Stimulated activated CD4-positive, alpha-beta T cell treated with anti-CD3 and anti-CD28 coated beads, Interleukin-2, amount 100 ng/mL, for 4 hours (primary cell): ENCODE measurements around the gene KLHL8.

ENCODE experiments used
- DNase-seq: peaks from one replicate; pipeline ENCODE4 v3.0.0-alpha.2; 2020; ENCODE audit warnings: low read depth

KLHL8 gene

GRCh38 chr4:87220094-87220822 lies at the start of gene KLHL8:
TSS of gene KLHL8 (minus strand) at chr4:87220618. CDS start at chr4:87195539, 25,079 bp downstream.
- peak; percentile 82 for DNase-seq

DNA sequence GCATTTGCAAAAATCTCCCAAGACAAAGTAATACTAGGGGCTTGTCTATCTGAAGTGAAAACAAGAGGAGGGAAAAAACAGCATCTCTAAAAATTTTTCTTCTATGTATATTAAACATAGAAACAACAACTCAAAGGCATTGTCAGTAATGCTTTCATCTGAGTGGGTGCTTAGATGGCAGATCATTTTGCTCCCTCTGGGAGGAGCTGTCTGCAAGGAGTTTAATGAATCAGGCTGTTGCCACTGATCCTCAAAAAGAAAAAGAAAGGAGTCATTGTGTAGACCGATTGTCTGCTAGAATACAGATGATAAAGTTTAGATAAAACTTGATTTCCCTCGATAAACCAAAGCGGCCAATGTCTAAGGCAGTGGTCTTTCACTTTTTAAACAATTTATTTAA lies 49.7 kb upstream of the KLHL8 start:
- DNase-seq: no peak

GRCh38 chr4:87268411-87268810 lies 48.0 kb upstream of the KLHL8 start:
- DNase-seq: no peak

DNA sequence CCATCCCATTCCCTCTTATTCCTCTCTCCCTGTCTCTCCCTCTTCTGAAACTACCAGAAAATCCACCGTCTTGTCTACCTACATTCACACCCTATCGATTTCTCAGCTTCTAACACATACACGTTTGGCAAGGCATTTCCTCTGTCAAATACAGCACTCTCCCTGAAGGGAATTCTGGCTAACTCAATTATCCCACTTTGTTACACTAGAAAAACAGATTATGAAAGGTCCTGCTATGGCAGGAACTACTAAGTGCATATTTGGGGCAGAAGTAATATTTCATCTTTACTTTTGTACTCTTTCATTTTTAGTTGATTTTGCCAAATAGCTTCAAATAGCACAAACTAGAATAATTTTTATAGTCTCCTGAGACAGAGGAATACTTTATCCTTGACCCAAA lies 46.6 kb upstream of the KLHL8 start:
- no peak for DNase-seq

GRCh38 chr4:87262886-87263285 lies 42.5 kb upstream of the KLHL8 start:
- DNase-seq: no peak

GRCh38 chr4:87260477-87260876 lies 40.1 kb upstream of the KLHL8 start:
- no peak for DNase-seq

GRCh38 chr4:87258677-87259076 lies 38.3 kb upstream of the KLHL8 start:
- DNase-seq: no peak

DNA sequence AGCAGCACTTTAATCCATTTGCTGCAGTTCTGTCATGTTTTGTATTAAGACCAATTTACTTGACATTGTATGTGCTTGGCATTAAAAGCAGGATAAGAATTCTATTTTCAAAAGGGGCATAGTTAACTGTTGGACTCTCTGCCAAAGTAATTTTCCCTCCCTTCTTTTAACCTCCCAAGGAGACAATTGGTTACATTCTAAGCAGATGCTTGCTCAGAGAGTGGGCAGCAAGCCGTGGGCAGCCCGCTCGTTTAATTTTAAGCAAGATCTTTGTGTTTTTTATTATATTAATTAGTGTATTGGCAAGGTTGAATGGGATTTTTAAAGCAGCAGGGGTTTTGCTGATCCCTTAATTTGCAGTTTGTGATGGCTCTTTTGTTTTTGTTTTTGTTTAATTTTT lies 37.1 kb upstream of the KLHL8 start:
- DNase-seq: no peak

- no peak for DNase-seq
Measured at GRCh38 chr4:87255755-87256154, 35.3 kb upstream of the KLHL8 start.

DNA sequence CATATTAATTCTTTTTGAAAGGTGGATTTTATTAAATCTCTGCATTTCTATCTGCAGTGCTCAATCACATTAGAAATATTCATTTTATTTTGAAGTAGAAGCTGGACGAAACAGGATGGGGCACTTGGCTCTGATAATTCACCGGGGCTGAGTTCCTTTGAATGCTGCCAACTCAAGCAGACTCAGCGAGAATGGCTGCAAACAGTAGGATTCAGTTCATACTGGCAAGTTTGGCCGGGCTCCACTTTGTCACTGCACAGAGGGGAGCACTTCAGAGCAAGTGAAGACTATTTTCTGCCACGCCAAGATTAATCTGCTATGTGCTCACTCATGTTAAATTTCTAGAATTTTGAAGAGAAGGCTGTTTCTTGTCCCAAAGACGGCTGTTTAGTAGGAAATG lies 30.7 kb upstream of the KLHL8 start:
- DNase-seq: no peak

GRCh38 chr4:87250294-87250693 lies 29.9 kb upstream of the KLHL8 start:
- no peak for DNase-seq

DNA sequence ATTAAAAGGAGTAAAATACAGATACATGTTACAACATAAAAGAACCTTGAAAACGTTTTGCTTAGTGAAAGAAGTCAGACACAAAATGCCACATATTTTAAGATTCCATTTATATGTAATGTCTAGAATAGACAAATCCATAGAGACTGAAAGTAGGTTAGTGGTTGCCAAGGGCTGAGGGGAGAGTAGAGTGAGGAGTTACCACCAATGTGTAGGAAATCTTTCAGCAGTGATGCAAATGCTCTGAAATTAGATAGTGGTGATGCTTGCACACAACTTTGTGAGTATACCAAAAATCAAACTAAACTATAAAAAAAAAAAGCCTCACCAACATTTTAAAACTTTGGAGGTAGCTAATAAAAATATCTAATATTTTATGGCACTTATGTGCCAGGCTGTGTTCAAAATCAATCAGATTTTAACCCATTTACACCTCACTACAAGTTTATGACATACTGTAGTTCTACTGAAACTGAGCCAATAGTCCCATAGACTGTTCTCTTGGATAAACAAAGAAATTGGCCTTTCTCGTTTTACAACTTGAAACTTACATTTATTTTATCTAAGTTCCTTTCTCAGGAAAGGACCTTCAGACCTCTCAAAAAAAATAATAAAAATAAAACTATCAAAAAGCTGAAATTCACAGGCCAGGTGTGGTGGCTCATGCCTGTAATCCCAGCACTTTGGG lies 29.1 kb upstream of the KLHL8 start:
- no peak for DNase-seq

DNA sequence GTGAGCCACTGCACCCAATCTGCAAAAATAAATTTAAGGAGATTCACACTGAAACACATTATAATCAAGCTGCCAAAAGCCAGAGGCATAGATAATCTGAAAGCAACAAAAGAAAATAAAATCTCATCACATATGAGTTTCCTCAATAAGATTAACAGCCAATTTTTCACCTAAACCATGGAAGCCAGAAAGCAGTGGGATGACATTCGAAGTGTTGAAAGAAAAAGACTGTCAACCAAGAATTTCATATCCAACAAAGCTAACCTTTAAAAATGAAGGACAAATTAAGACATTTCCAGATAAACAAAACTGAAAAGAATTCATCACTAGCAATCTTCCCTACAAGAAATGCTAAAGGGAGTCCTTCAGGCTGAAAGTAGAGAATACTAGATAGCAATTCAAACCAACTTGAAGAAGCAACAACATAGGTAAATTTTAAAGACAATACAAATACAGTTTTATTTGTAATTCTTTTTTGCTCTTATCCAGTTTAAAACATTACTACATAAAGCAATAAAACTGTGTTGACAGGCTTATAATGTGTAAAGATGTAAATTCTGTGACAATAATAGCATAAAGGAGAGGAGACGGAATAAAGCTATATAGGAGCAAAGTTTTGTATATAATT lies 23.1 kb upstream of the KLHL8 start:
- no peak for DNase-seq

DNA sequence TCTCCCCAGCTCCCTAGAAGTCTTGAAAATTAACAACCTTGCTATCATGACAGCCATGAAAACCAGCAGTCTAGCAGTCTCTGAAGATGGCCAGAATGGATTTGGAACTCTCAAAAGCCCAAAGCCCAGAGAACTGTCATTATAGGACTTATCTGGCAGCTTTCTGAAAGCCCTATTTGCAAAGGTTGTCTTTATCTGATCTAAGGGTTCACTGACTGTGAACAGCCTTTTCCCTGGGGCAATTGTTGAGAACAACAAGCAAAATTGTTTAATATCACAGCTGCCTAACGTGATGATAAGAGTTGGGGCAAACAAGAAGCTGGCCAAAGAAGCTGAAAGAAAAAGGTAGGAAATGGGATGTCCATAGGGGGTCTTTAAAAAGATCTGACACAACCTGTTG lies 20.9 kb upstream of the KLHL8 start:
- no peak for DNase-seq

GRCh38 chr4:87240341-87240740 lies 19.9 kb upstream of the KLHL8 start:
- no peak for DNase-seq

DNA sequence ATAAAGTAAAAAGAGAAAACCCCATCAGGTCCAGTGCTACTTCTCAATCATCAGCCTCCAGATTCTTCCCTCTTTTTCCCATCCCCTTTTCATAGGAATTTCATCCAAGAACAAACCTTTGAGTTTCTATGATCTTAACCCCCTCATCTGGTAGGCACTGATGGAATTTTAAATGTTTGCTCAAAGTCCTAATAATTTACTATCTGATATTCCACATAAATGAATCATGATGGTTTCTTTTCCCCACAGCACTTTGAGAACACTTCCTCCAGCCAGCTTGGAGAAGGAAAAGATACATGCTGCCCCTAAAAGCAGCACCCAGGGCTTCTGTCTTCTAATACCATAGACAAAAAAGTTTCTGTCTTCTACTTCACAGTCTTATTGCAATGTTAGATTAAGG lies 19.4 kb upstream of the KLHL8 start:
- no peak for DNase-seq

GRCh38 chr4:87239194-87239593 lies 18.8 kb upstream of the KLHL8 start:
- no peak for DNase-seq

DNA sequence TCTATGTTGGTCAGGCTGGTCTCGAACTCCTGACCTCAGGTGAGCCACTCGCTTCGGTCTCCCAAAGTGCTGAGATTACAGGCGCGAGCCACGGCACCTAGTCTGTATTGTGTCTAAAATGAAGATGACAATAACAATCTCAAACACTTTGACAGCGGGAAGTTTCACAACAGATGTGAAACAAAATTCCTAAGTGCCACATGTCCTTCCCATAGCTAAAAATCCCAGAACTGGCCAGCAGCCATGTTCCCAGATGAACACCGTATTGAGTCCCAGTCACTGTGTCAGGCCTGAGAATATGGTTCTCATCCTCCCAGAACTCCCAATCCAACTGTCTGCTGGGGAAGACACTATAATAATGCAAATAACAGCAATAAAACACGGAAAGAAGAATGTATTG lies 16.4 kb upstream of the KLHL8 start:
- no peak for DNase-seq

- DNase-seq: no peak
Measured at GRCh38 chr4:87235020-87235671, 14.7 kb upstream of the KLHL8 start.

DNA sequence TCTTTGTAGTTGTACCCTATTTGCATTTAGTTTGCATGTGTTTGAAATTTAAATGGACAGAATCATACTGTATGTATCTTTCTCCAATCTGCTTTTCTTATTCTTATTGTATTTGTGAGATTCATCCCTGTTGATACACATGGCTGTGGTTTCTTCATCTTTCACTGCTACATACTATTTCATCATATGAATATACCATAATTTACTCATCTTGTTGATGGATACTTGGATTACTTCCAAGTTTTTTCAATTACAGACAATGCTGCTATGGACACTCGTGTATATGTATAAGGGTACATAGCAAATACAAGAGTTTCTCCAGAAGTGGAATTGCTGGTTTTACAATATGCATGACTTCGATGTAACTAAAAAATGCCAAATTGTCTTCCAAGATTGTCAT lies 11.8 kb upstream of the KLHL8 start:
- no peak for DNase-seq

GRCh38 chr4:87230806-87231205 lies 10.4 kb upstream of the KLHL8 start:
- no peak for DNase-seq

DNA sequence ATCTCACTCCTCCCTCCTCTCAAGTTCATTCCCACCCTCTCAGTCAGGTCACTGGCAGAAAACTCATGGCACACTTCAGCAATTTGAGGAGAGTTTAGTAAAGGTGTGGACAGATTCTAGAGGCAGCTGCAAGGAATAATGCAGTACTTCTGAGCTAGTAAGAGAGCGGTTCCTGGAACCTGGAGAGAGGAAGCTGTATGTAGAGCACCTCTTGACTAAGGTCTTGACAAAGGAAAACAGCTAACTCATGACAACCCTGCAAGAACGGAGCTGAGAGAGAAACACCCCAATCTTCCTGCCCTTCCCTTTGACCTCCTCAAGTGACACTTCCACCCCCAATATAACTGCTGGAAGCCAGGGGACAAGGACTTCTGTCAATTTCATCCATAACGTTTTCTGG lies 9.6 kb upstream of the KLHL8 start:
- DNase-seq: no peak
